Measurements from ENCODE around the gene IL26.

Gene IL26

DNA sequence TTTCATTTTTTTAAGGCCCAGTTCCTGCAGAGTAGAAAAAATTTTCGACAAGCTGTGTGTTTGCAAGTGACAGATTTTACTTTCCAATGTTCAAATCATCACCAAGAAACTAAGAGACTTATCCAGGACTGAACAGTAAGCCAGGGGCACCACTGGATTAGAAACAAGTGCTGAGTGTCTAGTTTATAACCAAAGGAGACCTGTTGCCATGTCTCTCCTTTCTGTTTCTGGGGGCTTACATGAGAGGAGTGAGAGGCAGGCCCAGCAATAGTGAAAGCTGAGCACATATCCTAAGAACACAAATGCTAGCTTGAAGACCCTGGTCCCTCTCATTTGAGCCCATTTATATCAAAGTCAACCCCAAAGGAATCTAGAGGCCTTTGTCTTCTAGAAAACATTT, 69.0 kb downstream of the IL26 start:
- DNase-seq (ENCODE audit: extremely low read depth, low read depth), result no peak
- TF ChIP-seq CTCF (IDR thresholded peaks at IDR 0.05; ENCODE audit: low read depth, low read length), result no peak

DNA sequence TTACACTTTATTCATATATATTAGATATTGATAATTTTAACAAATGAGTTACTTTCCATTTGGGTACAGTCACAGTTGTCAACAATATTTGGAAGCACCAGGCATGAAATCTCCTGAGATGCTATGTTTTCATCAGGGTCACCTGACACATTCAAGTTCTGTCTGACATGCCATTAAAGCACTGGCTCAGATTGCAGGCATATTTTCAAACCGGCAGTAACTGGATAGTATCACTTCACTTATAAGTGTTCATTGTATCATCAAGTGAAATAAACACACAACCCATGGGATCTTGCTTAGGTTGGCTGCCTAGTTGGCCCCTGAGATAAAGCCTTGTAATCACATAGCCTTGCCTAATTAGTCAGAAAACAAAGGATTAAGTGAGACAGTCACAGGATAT, 70.8 kb downstream of the IL26 start:
- DNase-seq (ENCODE audit: extremely low read depth, low read depth), result no peak
- TF ChIP-seq CTCF (IDR thresholded peaks at IDR 0.05; ENCODE audit: low read depth, low read length), result no peak

All from AG09319 (cell line).